SW 1271 (cell line): Measurements from ENCODE around the gene RPGRIP1L.

ENCODE experiments used
- DNase-seq, 2 experiments: peaks; one replicate each; lab custom pipeline; 2025; lab: John Stamatoyannopoulos, UW

Gene RPGRIP1L

GRCh38 chr16:53703590-53704444 lies at the start of gene RPGRIP1L, which contains the start of gene FTO:
Gene RPGRIP1L (minus strand): TSS chr16:53703859. CDS start chr16:53700723, 3,136 bp downstream.
Gene FTO (plus strand): TSS chr16:53704156.
- DNase-seq: peak; percentile 83 to 94

GRCh38 chr16:53753431-53753830 lies 49.8 kb upstream of the RPGRIP1L start:
- DNase-seq: no peak

- DNase-seq: no peak
Measured at GRCh38 chr16:53752560-53752959, 48.9 kb upstream of the RPGRIP1L start.

- peak; percentile 7 to 8 for DNase-seq
Measured at GRCh38 chr16:53745753-53746266, 42.2 kb upstream of the RPGRIP1L start.

- no peak for DNase-seq
Measured at GRCh38 chr16:53745086-53745485, 41.4 kb upstream of the RPGRIP1L start.

GRCh38 chr16:53744449-53744848 lies 40.8 kb upstream of the RPGRIP1L start:
- DNase-seq: no peak

- DNase-seq: no peak
Measured at GRCh38 chr16:53743149-53743566, 39.5 kb upstream of the RPGRIP1L start.

- no peak for DNase-seq
Measured at GRCh38 chr16:53741546-53741945, 37.9 kb upstream of the RPGRIP1L start.

GRCh38 chr16:53740933-53741531 lies 37.4 kb upstream of the RPGRIP1L start:
- DNase-seq: no peak

- DNase-seq: no peak
Measured at GRCh38 chr16:53740476-53740875, 36.8 kb upstream of the RPGRIP1L start.

- DNase-seq: no peak
Measured at GRCh38 chr16:53737552-53737951, 33.9 kb upstream of the RPGRIP1L start.

GRCh38 chr16:53736297-53736696 lies 32.6 kb upstream of the RPGRIP1L start:
- DNase-seq: no peak

- no peak for DNase-seq
Measured at GRCh38 chr16:53734908-53735307, 31.2 kb upstream of the RPGRIP1L start.

GRCh38 chr16:53732296-53732929 lies 28.8 kb upstream of the RPGRIP1L start:
- no peak for DNase-seq

- no peak for DNase-seq
Measured at GRCh38 chr16:53730693-53731092, 27.0 kb upstream of the RPGRIP1L start.

GRCh38 chr16:53726625-53727024 lies 23.0 kb upstream of the RPGRIP1L start:
- DNase-seq: no peak

GRCh38 chr16:53721017-53721416 lies 17.4 kb upstream of the RPGRIP1L start:
- no peak for DNase-seq

- no peak for DNase-seq
Measured at GRCh38 chr16:53717577-53717976, 13.9 kb upstream of the RPGRIP1L start.

GRCh38 chr16:53715023-53715384 lies 11.3 kb upstream of the RPGRIP1L start:
- DNase-seq: no peak

GRCh38 chr16:53714205-53715022 lies 10.8 kb upstream of the RPGRIP1L start:
- no peak for DNase-seq

GRCh38 chr16:53713403-53714204 lies 9.9 kb upstream of the RPGRIP1L start:
- no peak for DNase-seq
